H1 (cell line): ENCODE results near the gene OGT. TPM values are rescaled to one million over a fixed set of nuclear protein-coding genes. Genes with fewer than 3 reads are reported as not detected.

Experiments used
- CHD1 ChIP-seq: IDR thresholded peaks from 2 replicates; pipeline ENCODE4 v1.6.1; 2012; ENCODE audit warnings: low read depth, low read length, improper control_type of control experiment
- CHD7 ChIP-seq: fragments of 300-600 bp; sonication (generic); IDR thresholded peaks from 2 replicates; pipeline ENCODE4 v1.7.1; 2012; ENCODE audit warnings: low read length, moderate library complexity, mild to moderate bottlenecking, inconsistent platforms; ENCODE audit not compliant: insufficient replicate concordance
- EGR1 ChIP-seq: IDR thresholded peaks from 2 replicates; pipeline ENCODE4 v1.6.1; 2011; ENCODE audit warnings: low read depth, low read length, borderline replicate concordance
- EP300 ChIP-seq, 2 experiments: IDR thresholded peaks; 1 replicate in 1 of 2; 2 replicates in 1 of 2; pipeline ENCODE4 v1.6.1; 2011 to 2012; ENCODE audit warnings: low read depth in 2 of 2, low read length in 2 of 2, mild to moderate bottlenecking in 2 of 2, borderline replicate concordance in 1 of 2, inconsistent platforms in 1 of 2, moderate library complexity in 1 of 2
- JUND ChIP-seq: IDR thresholded peaks from 2 replicates; pipeline ENCODE4 v1.6.1; 2011; ENCODE audit warnings: mild to moderate bottlenecking, improper control_type of control experiment, low read length
- POLR2A ChIP-seq, 2 experiments: IDR thresholded peaks; 1 replicate in 1 of 2; 2 replicates in 1 of 2; pipeline ENCODE4 v1.6.1; 2011; ENCODE audit warnings: low read depth in 2 of 2, low read length in 2 of 2, mild to moderate bottlenecking in 2 of 2; ENCODE audit errors: control extremely low read depth in 1 of 2
- SP2 ChIP-seq: IDR thresholded peaks from 2 replicates; pipeline ENCODE4 v1.6.1; 2012; ENCODE audit warnings: mild to moderate bottlenecking, low read length, inconsistent platforms
- SUZ12 ChIP-seq: fragments of 200-600 bp; sonication (generic); IDR thresholded peaks from 2 replicates; pipeline ENCODE4 v1.6.1; 2012; ENCODE audit warnings: mild to moderate bottlenecking, inconsistent platforms, low read length, moderate library complexity, mixed read lengths
- TBP ChIP-seq: IDR thresholded peaks from 2 replicates; pipeline ENCODE4 v1.6.1; 2011; ENCODE audit warnings: low read depth, low read length, improper control_type of control experiment
- polyA plus RNA-seq, 7 experiments: library from polyadenylated mRNA; depleted of rRNA in 3 of 7; stranded (reverse) in 5 of 7; unstranded in 2 of 7; fragments of >200 nt in 5 of 7; fragments of 200-250 nt in 2 of 7; gene quantifications; 1 replicate in 5 of 7; 2 replicates in 1 of 7; 4 replicates in 1 of 7; pipeline versions ENCODE4 v1.2.1 to v1.2.3, GENCODE V29; 2011 to 2013; ENCODE audit warnings: missing spikeins in 2 of 7, mixed read lengths in 2 of 7
- total RNA-seq: library from RNA; stranded (reverse); fragmentation: NEBNext Ultra II Directional; extraction: Animal tissue kit (Norgen Biotek cat#: 25700); gene quantifications from 2 replicates; pipeline ENCODE4 v1.2.1, GENCODE V29; 2021

OGT gene
- total and polyA plus RNA-seq, 2 of the 8 experiments (the other 6 are each of a cell fraction or from before 2014, with no cell fraction given): 130 to 169 TPM

DNA sequence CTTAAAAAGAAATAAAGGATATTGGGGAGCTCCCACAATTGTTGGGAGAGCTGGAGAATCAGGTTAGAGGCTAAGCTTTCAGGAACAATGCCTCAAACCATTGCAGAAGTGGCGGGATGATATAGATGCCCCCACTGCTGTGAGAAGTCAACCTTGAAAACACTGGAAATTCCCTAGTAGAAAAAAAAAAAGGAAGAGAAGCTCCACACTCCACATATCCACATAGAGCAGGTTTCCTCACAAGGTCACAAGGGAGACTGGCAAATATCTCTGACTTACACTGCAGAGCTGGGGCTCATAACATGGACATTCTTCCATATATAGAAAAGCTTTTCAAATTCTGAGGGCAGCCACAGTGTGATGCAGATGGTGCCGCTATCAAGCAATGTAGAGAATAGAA, 22.7 kb upstream of the OGT start (continued):
- TF ChIP-seq CHD7 (no peak), POLR2A (IDR thresholded peaks at IDR 0.05; ENCODE audit: control extremely low read depth in 1 of 2, low read depth in 2 of 2, low read length in 2 of 2) (no peak), SP2 (no peak), JUND (no peak), EP300 (IDR thresholded peaks at IDR 0.05; ENCODE audit: borderline replicate concordance in 1 of 2, low read depth in 2 of 2, low read length in 2 of 2) (no peak), SUZ12 (no peak), TBP (no peak), CHD1 (no peak), EGR1 (no peak)
